ENCODE measurements around the gene HESX1.

DNA sequence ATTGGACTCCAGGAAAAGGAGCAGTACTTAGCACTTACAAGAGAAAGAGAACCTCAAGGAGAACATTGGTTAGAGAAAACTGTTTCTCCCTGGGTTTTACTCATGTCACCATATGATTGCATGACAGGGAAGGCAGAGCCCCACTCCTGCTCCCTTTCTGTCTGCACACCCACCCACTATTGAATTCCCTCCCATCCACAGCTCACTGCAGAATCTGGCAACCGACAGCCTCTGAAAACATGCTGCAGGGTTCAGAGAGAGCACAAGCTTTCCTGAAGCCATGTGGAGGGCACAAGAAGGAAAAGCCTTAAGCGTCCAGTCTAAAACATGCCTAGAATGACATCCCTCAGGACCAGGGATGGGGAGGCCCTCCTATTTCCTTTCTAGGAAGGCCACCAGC, 31.6 kb downstream of the HESX1 start:
- TF ChIP-seq, protein P1, sequence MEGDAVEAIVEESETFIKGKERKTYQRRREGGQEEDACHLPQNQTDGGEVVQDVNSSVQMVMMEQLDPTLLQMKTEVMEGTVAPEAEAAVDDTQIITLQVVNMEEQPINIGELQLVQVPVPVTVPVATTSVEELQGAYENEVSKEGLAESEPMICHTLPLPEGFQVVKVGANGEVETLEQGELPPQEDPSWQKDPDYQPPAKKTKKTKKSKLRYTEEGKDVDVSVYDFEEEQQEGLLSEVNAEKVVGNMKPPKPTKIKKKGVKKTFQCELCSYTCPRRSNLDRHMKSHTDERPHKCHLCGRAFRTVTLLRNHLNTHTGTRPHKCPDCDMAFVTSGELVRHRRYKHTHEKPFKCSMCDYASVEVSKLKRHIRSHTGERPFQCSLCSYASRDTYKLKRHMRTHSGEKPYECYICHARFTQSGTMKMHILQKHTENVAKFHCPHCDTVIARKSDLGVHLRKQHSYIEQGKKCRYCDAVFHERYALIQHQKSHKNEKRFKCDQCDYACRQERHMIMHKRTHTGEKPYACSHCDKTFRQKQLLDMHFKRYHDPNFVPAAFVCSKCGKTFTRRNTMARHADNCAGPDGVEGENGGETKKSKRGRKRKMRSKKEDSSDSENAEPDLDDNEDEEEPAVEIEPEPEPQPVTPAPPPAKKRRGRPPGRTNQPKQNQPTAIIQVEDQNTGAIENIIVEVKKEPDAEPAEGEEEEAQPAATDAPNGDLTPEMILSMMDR (IDR thresholded peaks at IDR 0.05) = no peak
- TF ChIP-seq EZH2phosphoT487 (IDR thresholded peaks at IDR 0.05) = no peak
